ENCODE results near the gene RPL18. TPM values are rescaled to one million over a fixed set of nuclear protein-coding genes. Genes with fewer than 3 reads are reported as not detected.

Gene RPL18
- total and polyA plus RNA-seq, 2 donors (not counting 1 experiment from before 2014, with no cell fraction given): 1,166 to 2,054 TPM

DNA sequence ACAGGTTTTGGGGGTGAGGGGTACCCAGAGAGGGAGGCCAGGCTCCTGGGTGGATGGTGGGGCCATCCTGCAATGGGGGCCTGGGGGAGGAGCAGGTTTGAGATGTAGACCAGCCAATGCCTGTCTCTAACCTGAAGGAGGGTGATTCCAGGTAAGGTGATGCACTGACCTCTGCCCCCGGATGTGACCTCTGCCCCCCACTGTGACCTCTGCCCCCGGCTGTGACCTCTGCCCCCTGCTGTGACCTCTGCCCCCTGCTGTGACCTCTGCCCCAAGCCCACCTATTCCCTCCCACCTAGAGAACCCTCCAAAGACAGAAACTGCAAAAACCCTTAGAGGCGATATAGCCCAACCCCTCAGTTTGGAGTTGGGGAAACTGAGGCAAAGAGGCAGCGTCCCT, 22.7 kb downstream of the RPL18 start:
- Histone ChIP-seq H3K79me2 (ENCODE audit: control insufficient read depth, insufficient read depth, low read length) (no peaks in the 10 kb centered on the region), H3K4me1 (ENCODE audit: control insufficient read depth, extremely low read depth, insufficient read depth, low read length) (no peaks in the 10 kb centered on the region), H3K4me2 (ENCODE audit: extremely low read depth, insufficient read depth, low read length) (no peak overlapping the region), H3K4me3 (replicated peaks in 1 of 4; ENCODE audit: control extremely low read depth in 1 of 4, insufficient read depth in 1 of 4, low read depth in 3 of 4, low read length in 4 of 4) (no peak overlapping the region), H2AFZ (ENCODE audit: low read length) (no peak overlapping the region), H3K27ac (ENCODE audit: insufficient read depth, low read length) (no peak overlapping the region), H3K9ac (ENCODE audit: insufficient read depth, low read length) (no peak overlapping the region), H3K27me3 (ENCODE audit: control insufficient read depth, insufficient read depth, low read length) (no peaks in the 10 kb centered on the region), H3K9me3 (ENCODE audit: control insufficient read depth, insufficient read depth, low read depth, low read length) (no peaks in the 10 kb centered on the region), H4K20me1 (ENCODE audit: control insufficient read depth, extremely low read depth, insufficient read depth, low read length) (no peaks in the 10 kb centered on the region), H3K36me3 (ENCODE audit: control insufficient read depth, insufficient read depth, low read length) (no peaks in the 10 kb centered on the region)
- DNase-seq (ENCODE audit: low read depth in 2 of 2): no peak
- TF ChIP-seq EZH2 (IDR thresholded peaks at IDR 0.05; ENCODE audit: low read length, missing control alignments): no peak
- TF ChIP-seq, protein P1, sequence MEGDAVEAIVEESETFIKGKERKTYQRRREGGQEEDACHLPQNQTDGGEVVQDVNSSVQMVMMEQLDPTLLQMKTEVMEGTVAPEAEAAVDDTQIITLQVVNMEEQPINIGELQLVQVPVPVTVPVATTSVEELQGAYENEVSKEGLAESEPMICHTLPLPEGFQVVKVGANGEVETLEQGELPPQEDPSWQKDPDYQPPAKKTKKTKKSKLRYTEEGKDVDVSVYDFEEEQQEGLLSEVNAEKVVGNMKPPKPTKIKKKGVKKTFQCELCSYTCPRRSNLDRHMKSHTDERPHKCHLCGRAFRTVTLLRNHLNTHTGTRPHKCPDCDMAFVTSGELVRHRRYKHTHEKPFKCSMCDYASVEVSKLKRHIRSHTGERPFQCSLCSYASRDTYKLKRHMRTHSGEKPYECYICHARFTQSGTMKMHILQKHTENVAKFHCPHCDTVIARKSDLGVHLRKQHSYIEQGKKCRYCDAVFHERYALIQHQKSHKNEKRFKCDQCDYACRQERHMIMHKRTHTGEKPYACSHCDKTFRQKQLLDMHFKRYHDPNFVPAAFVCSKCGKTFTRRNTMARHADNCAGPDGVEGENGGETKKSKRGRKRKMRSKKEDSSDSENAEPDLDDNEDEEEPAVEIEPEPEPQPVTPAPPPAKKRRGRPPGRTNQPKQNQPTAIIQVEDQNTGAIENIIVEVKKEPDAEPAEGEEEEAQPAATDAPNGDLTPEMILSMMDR (conservative IDR thresholded peaks at IDR 0.05 in 1 of 2, IDR thresholded peaks at IDR 0.05 in 1 of 2; ENCODE audit: low read depth in 1 of 2, low read length in 2 of 2): no peak

DNA sequence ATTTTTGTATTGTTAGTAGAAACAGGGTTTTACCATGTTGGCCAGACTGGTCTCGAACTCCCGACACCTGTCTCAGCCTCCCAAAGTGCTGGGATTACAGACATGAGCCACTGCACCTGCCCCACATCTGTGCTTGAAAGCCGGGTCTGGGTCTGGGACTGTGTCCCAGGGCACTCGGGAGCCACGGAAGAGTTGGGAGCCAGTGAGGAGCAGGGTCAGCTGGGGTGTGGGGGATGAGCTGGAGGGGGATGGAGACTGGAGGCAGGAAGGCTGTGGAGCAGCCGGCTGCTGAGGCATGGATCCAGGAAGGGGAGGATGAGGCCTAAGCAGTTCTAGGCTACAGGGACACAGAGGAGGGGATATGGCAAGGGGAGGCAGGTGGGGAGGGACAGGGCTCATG, 23.1 kb downstream of the RPL18 start:
- H3K4me2 ChIP-seq (ENCODE audit: extremely low read depth, insufficient read depth, low read length): no peak overlapping the region
- TF ChIP-seq, protein P1 (conservative IDR thresholded peaks at IDR 0.05 in 1 of 2, IDR thresholded peaks at IDR 0.05 in 1 of 2; ENCODE audit: low read depth in 1 of 2, low read length in 2 of 2): no peak
- no peak for TF ChIP-seq EZH2 (IDR thresholded peaks at IDR 0.05; ENCODE audit: low read length, missing control alignments)
- no peaks in the 10 kb centered on the region for H3K36me3 ChIP-seq (ENCODE audit: control insufficient read depth, insufficient read depth, low read length)
- no peaks in the 10 kb centered on the region for H4K20me1 ChIP-seq (ENCODE audit: control insufficient read depth, extremely low read depth, insufficient read depth, low read length)
- no peak for DNase-seq (ENCODE audit: low read depth in 2 of 2)
- no peak overlapping the region for H3K9ac ChIP-seq (ENCODE audit: insufficient read depth, low read length)
- H3K4me3 ChIP-seq (replicated peaks in 1 of 4; ENCODE audit: control extremely low read depth in 1 of 4, insufficient read depth in 1 of 4, low read depth in 3 of 4, low read length in 4 of 4): no peak overlapping the region
- H3K4me1 ChIP-seq (ENCODE audit: control insufficient read depth, extremely low read depth, insufficient read depth, low read length): no peaks in the 10 kb centered on the region
- H3K27ac ChIP-seq (ENCODE audit: insufficient read depth, low read length): no peak overlapping the region
- H2AFZ ChIP-seq (ENCODE audit: low read length): no peak overlapping the region
- H3K9me3 ChIP-seq (ENCODE audit: control insufficient read depth, insufficient read depth, low read depth, low read length): no peaks in the 10 kb centered on the region
- no peaks in the 10 kb centered on the region for H3K27me3 ChIP-seq (ENCODE audit: control insufficient read depth, insufficient read depth, low read length)
- no peaks in the 10 kb centered on the region for H3K79me2 ChIP-seq (ENCODE audit: control insufficient read depth, insufficient read depth, low read length)

DNA sequence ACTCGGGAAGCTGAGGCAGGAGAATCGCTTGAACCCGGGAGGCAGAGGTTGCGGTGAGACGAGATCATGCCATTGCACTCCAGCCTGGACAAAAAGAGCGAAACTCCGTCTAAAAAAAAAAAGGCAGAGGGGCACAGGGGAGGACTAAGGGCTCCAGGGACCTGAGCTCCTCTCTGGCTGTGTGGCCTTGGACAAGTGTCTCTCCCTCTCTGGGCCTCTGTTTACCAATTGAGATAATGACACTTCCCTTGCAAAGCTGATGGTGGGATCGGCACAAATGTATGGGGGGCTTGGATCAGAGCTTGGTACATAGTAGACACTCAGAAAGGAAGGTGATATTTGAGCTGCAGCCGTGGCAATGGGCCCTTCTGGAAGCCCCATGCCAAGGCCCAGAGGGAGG, 23.8 kb downstream of the RPL18 start:
- TF ChIP-seq, protein P1 (conservative IDR thresholded peaks at IDR 0.05 in 1 of 2, IDR thresholded peaks at IDR 0.05 in 1 of 2; ENCODE audit: low read depth in 1 of 2, low read length in 2 of 2): no peak
- TF ChIP-seq EZH2 (IDR thresholded peaks at IDR 0.05; ENCODE audit: low read length, missing control alignments): no peak
- Histone ChIP-seq H2AFZ (ENCODE audit: low read length) (no peak overlapping the region), H3K79me2 (ENCODE audit: control insufficient read depth, insufficient read depth, low read length) (no peaks in the 10 kb centered on the region)

More for the DNA sequence above, 23.8 kb downstream of the RPL18 start:
- Histone ChIP-seq H3K9me3 (ENCODE audit: control insufficient read depth, insufficient read depth, low read depth, low read length) (no peaks in the 10 kb centered on the region), H3K4me3 (replicated peaks in 1 of 4; ENCODE audit: control extremely low read depth in 1 of 4, insufficient read depth in 1 of 4, low read depth in 3 of 4, low read length in 4 of 4) (no peak overlapping the region), H3K4me1 (ENCODE audit: control insufficient read depth, extremely low read depth, insufficient read depth, low read length) (no peaks in the 10 kb centered on the region), H4K20me1 (ENCODE audit: control insufficient read depth, extremely low read depth, insufficient read depth, low read length) (no peaks in the 10 kb centered on the region), H3K36me3 (ENCODE audit: control insufficient read depth, insufficient read depth, low read length) (no peaks in the 10 kb centered on the region), H3K27ac (ENCODE audit: insufficient read depth, low read length) (no peak overlapping the region), H3K4me2 (ENCODE audit: extremely low read depth, insufficient read depth, low read length) (no peak overlapping the region), H3K9ac (ENCODE audit: insufficient read depth, low read length) (no peak overlapping the region), H3K27me3 (ENCODE audit: control insufficient read depth, insufficient read depth, low read length) (no peaks in the 10 kb centered on the region)
- DNase-seq (ENCODE audit: low read depth in 2 of 2): no peak

Measured in fibroblast of lung (primary cell).